Measurements from ENCODE around the gene IL10RA. TPM values are rescaled to one million over a fixed set of nuclear protein-coding genes. Genes with fewer than 3 reads are reported as not detected.
"Not testable (repeated sequence)": the region's sequence is repeated elsewhere in the genome, so short reads cannot be mapped to it uniquely, and the experiment has no call there.

The IL10RA gene
- total RNA-seq, 3 donors from 2014 or later: 30.5 to 39.3 (median 36.6) TPM

GRCh38 chr11:118003456-118003855, 17.3 kb downstream of the IL10RA start:
- Mint-ChIP-seq H3K9me3 (peaks cover 3% of the 10 kb centered on the region), H3K4me1 (ENCODE audit: low read depth) (peaks cover 98% of the 10 kb centered on the region), H3K4me3 (peak overlapping the region; percentile 63), H3K27me3 (ENCODE audit: low read depth) (no peaks in the 10 kb centered on the region), H3K36me3 (ENCODE audit: insufficient read depth) (peaks cover 23% of the 10 kb centered on the region)
- ATAC-seq (no peak), DNase-seq (no peak)

GRCh38 chr11:118004543-118005223, 18.5 kb downstream of the IL10RA start:
- Mint-ChIP-seq H3K36me3 (ENCODE audit: insufficient read depth) (peaks cover 18% of the 10 kb centered on the region), H3K27me3 (ENCODE audit: low read depth) (no peaks in the 10 kb centered on the region), H3K4me1 (ENCODE audit: low read depth) (peaks cover 99% of the 10 kb centered on the region), H3K9me3 (peaks cover 3% of the 10 kb centered on the region), H3K4me3 (no peak overlapping the region)
- no peak for DNase-seq
- no peak for ATAC-seq

GRCh38 chr11:118005224-118006152, 19.3 kb downstream of the IL10RA start:
- Mint-ChIP-seq H3K4me3 (no peak overlapping the region), H3K4me1 (ENCODE audit: low read depth) (peaks cover 99% of the 10 kb centered on the region), H3K36me3 (ENCODE audit: insufficient read depth) (peaks cover 12% of the 10 kb centered on the region), H3K9me3 (peaks cover 3% of the 10 kb centered on the region), H3K27me3 (ENCODE audit: low read depth) (no peaks in the 10 kb centered on the region)
- no peak for DNase-seq
- ATAC-seq: no peak

- Mint-ChIP-seq H3K4me1 (ENCODE audit: low read depth) (peaks cover 100% of the 10 kb centered on the region), H3K27me3 (ENCODE audit: low read depth) (no peaks in the 10 kb centered on the region), H3K36me3 (ENCODE audit: insufficient read depth) (peaks cover 10% of the 10 kb centered on the region), H3K9me3 (peaks cover 3% of the 10 kb centered on the region), H3K4me3 (no peak overlapping the region)
- DNase-seq (no peak), ATAC-seq (no peak)
Observed at GRCh38 chr11:118006153-118006534, 19.9 kb downstream of the IL10RA start.

- H3K4me3 Mint-ChIP-seq: no peak overlapping the region
- H3K4me1 Mint-ChIP-seq (ENCODE audit: low read depth): peaks cover 100% of the 10 kb centered on the region
- no peak for DNase-seq
- H3K9me3 Mint-ChIP-seq: peaks cover 3% of the 10 kb centered on the region
- H3K36me3 Mint-ChIP-seq (ENCODE audit: insufficient read depth): peaks cover 5% of the 10 kb centered on the region
- no peak for ATAC-seq
- H3K27me3 Mint-ChIP-seq (ENCODE audit: low read depth): no peaks in the 10 kb centered on the region
Observed at GRCh38 chr11:118007040-118007439, 20.8 kb downstream of the IL10RA start.

- H3K27me3 Mint-ChIP-seq (ENCODE audit: low read depth); ATAC-seq; DNase-seq; H3K36me3 Mint-ChIP-seq (ENCODE audit: insufficient read depth); H3K9me3 Mint-ChIP-seq: not testable (repeated sequence)
- peak overlapping the region; percentile 44 for H3K4me3 Mint-ChIP-seq
- peaks cover 100% of the 10 kb centered on the region for H3K4me1 Mint-ChIP-seq (ENCODE audit: low read depth)
Observed at GRCh38 chr11:118007563-118008270, 21.5 kb downstream of the IL10RA start.

- Mint-ChIP-seq H3K4me3 (peak overlapping the region; percentile 44), H3K9me3 (peaks cover 3% of the 10 kb centered on the region), H3K36me3 (ENCODE audit: insufficient read depth) (peaks cover 5% of the 10 kb centered on the region), H3K27me3 (ENCODE audit: low read depth) (no peaks in the 10 kb centered on the region), H3K4me1 (ENCODE audit: low read depth) (peaks cover 100% of the 10 kb centered on the region)
- ATAC-seq (no peak), DNase-seq (no peak)
Observed at GRCh38 chr11:118008271-118008911, 22.2 kb downstream of the IL10RA start.

- Mint-ChIP-seq H3K27me3 (ENCODE audit: low read depth) (no peaks in the 10 kb centered on the region), H3K4me1 (ENCODE audit: low read depth) (peaks cover 100% of the 10 kb centered on the region), H3K9me3 (no peaks in the 10 kb centered on the region), H3K36me3 (ENCODE audit: insufficient read depth) (no peaks in the 10 kb centered on the region), H3K4me3 (no peak overlapping the region)
- ATAC-seq: no peak
- no peak for DNase-seq
Observed at GRCh38 chr11:118009864-118010737, 23.9 kb downstream of the IL10RA start.

GRCh38 chr11:118010738-118011461, 24.7 kb downstream of the IL10RA start:
- Mint-ChIP-seq H3K4me1 (ENCODE audit: low read depth) (peaks cover 100% of the 10 kb centered on the region), H3K27me3 (ENCODE audit: low read depth) (no peaks in the 10 kb centered on the region)
- ATAC-seq: no peak

GRCh38 chr11:118012083-118012669, 26.0 kb downstream of the IL10RA start:
- no peaks in the 10 kb centered on the region for H3K27me3 Mint-ChIP-seq (ENCODE audit: low read depth)
- ATAC-seq (peak; percentile 45 to 46), DNase-seq (no peak)
- no peak overlapping the region for H3K4me3 Mint-ChIP-seq
- peaks cover 100% of the 10 kb centered on the region for H3K4me1 Mint-ChIP-seq (ENCODE audit: low read depth)
- no peaks in the 10 kb centered on the region for H3K36me3 Mint-ChIP-seq (ENCODE audit: insufficient read depth)
- H3K9me3 Mint-ChIP-seq: peaks cover 5% of the 10 kb centered on the region

More at GRCh38 chr11:118010738-118011461, 24.7 kb downstream of the IL10RA start:
- DNase-seq: no peak
- Mint-ChIP-seq H3K36me3 (ENCODE audit: insufficient read depth) (no peaks in the 10 kb centered on the region), H3K4me3 (no peak overlapping the region), H3K9me3 (no peaks in the 10 kb centered on the region)

- peak in 1 of 2 donors; percentile 44 for ATAC-seq
Observed at GRCh38 chr11:118014022-118014421, 27.8 kb downstream of the IL10RA start.

GRCh38 chr11:118015385-118015841, 29.2 kb downstream of the IL10RA start:
- peaks cover 30% of the 10 kb centered on the region for H3K9me3 Mint-ChIP-seq
- DNase-seq: no peak
- H3K4me1 Mint-ChIP-seq (ENCODE audit: low read depth): peaks cover 67% of the 10 kb centered on the region
- peaks cover 11% of the 10 kb centered on the region for H3K36me3 Mint-ChIP-seq (ENCODE audit: insufficient read depth)
- H3K4me3 Mint-ChIP-seq: no peak overlapping the region
- peak; percentile 31 to 52 for ATAC-seq
- H3K27me3 Mint-ChIP-seq (ENCODE audit: low read depth): no peaks in the 10 kb centered on the region

More at GRCh38 chr11:118014022-118014421, 27.8 kb downstream of the IL10RA start:
- Mint-ChIP-seq H3K9me3 (peaks cover 19% of the 10 kb centered on the region), H3K4me3 (no peak overlapping the region), H3K27me3 (ENCODE audit: low read depth) (no peaks in the 10 kb centered on the region), H3K4me1 (ENCODE audit: low read depth) (peaks cover 81% of the 10 kb centered on the region), H3K36me3 (ENCODE audit: insufficient read depth) (peaks cover 8% of the 10 kb centered on the region)
- no peak for DNase-seq

Data from activated T-cell treated with anti-CD3 and anti-CD28 coated beads, Interleukin-2, amount 50 U/mL, for 4 hours (primary cell).